Small intestine (tissue), 7 donors: Measurements from ENCODE around the gene EPS8. TPM values are rescaled to one million over a fixed set of nuclear protein-coding genes. Genes with fewer than 3 reads are reported as not detected.

Experiments used
- DNase-seq, 2 donors: peaks; one replicate each; pipeline versions ENCODE4 v3.0.0 to v3.0.0-alpha.2; 2013
- FAIRE-seq: peaks from 2 replicates; lab custom pipeline; 2012; peaks lifted over from hg19 to GRCh38; lab: Jason Lieb, UNC
- H3K27ac ChIP-seq, 3 donors: one replicate each; pipeline ENCODE4 v1.5.1; 2013; ENCODE audit warnings: low read length in 2 of 3, mild to moderate bottlenecking in 2 of 3, control low read depth in 1 of 3, inconsistent platforms in 1 of 3, low read depth in 1 of 3, moderate library complexity in 1 of 3
- H3K27me3 ChIP-seq, 3 donors: one replicate each; pipeline ENCODE4 v1.6.1; 2013; ENCODE audit warnings: low read length in 3 of 3, inconsistent platforms in 1 of 3; ENCODE audit not compliant: control insufficient read depth in 3 of 3, insufficient read depth in 3 of 3
- H3K36me3 ChIP-seq, 3 donors: one replicate each; pipeline ENCODE4 v1.6.1; 2013; ENCODE audit warnings: low read length in 3 of 3, inconsistent platforms in 1 of 3, low read depth in 1 of 3, mild to moderate bottlenecking in 1 of 3, moderate library complexity in 1 of 3; ENCODE audit not compliant: control insufficient read depth in 3 of 3, insufficient read depth in 2 of 3
- H3K4me1 ChIP-seq, 3 donors: one replicate each; pipeline ENCODE4 v1.6.1; 2013; ENCODE audit warnings: low read length in 2 of 3, inconsistent platforms in 1 of 3, low read depth in 1 of 3, mild to moderate bottlenecking in 1 of 3, moderate library complexity in 1 of 3; ENCODE audit not compliant: control insufficient read depth in 3 of 3, insufficient read depth in 2 of 3
- H3K4me3 ChIP-seq, 3 donors: one replicate each; pipeline ENCODE4 v1.5.1; 2013; ENCODE audit warnings: low read length in 3 of 3, control low read depth in 1 of 3, inconsistent platforms in 1 of 3, low read depth in 1 of 3, mild to moderate bottlenecking in 1 of 3, moderate library complexity in 1 of 3
- H3K9me3 ChIP-seq, 2 donors: one replicate each; pipeline ENCODE4 v1.6.1; 2013; ENCODE audit warnings: low read depth in 1 of 2, low read length in 1 of 2; ENCODE audit not compliant: control insufficient read depth in 2 of 2, insufficient read depth in 1 of 2
- WGBS, 3 donors: extraction: QIAGEN DNeasy Blood & Tissue Kit; methylation state at CpG; one replicate each; pipeline ENCODE4 v1.1.7; 2013; 5-methylcytosine and 5-hydroxymethylcytosine counted together
- polyA plus RNA-seq, 4 donors: library from polyadenylated mRNA; stranded (reverse) in 3 of 4; unstranded in 1 of 4; fragments of 200-250 nt in 3 of 4; fragments of 120-200 nt in 1 of 4; gene quantifications; one replicate each; pipeline versions ENCODE4 v1.2.1 to v1.2.3, GENCODE V29; 2013
- donor health status: healthy with polysubstance abuse.
- donor health status: control.
- donor health status: control.
- donor health status: Bipolar disorder and iron deficiency.
- donor health status: healthy.

Gene EPS8
- polyA plus RNA-seq, 4 donors, result 38.0 to 103 (median 55.8) TPM

- H3K9me3 ChIP-seq, result no peaks in the 10 kb centered on the region
- FAIRE-seq (peak; percentile 39), DNase-seq (no peak)
- peaks cover 0 to 11% (median 7%) of the 10 kb centered on the region in 3 donors for H3K36me3 ChIP-seq
- no peak overlapping the region for H3K27ac ChIP-seq
- no peaks in the 10 kb centered on the region for H3K4me1 ChIP-seq
- no peak overlapping the region for H3K4me3 ChIP-seq
- WGBS, 3 donors, result 0% methylated on average over 1 of the region's 1 CpG
- H3K27me3 ChIP-seq, result no peaks in the 10 kb centered on the region
Observed at GRCh38 chr12:15646581-15646980, 142.6 kb downstream of the EPS8 start.

- Histone ChIP-seq H3K4me1 (no peaks in the 10 kb centered on the region), H3K27ac (no peak overlapping the region), H3K4me3 (no peak overlapping the region), H3K27me3 (no peaks in the 10 kb centered on the region), H3K9me3 (no peaks in the 10 kb centered on the region), H3K36me3 (peaks cover 0 to 11% (median 8%) of the 10 kb centered on the region in 3 donors)
- no peak for DNase-seq
- no peak for FAIRE-seq
Observed at GRCh38 chr12:15644700-15645099, 144.5 kb downstream of the EPS8 start.

- 74 to 80% (median 75%) methylated on average over 3 of the region's 3 CpGs for WGBS, 3 donors
- Histone ChIP-seq H3K4me1 (no peaks in the 10 kb centered on the region), H3K27ac (no peak overlapping the region), H3K36me3 (peaks cover 0 to 11% (median 6%) of the 10 kb centered on the region in 3 donors), H3K9me3 (no peaks in the 10 kb centered on the region), H3K27me3 (no peaks in the 10 kb centered on the region), H3K4me3 (no peak overlapping the region)
- DNase-seq, result no peak
- no peak for FAIRE-seq
Observed at GRCh38 chr12:15638231-15638630, 151.0 kb downstream of the EPS8 start.

GRCh38 chr12:15636060-15636890, 152.9 kb downstream of the EPS8 start:
- WGBS, 3 donors, result 69 to 80% (median 76%) methylated on average over 1 of the region's 1 CpG
- FAIRE-seq, result no peak

GRCh38 chr12:15634010-15634683, 155.0 kb downstream of the EPS8 start:
- DNase-seq (no peak), FAIRE-seq (no peak)
- H3K27me3 ChIP-seq, result no peaks in the 10 kb centered on the region
- H3K9me3 ChIP-seq, result no peaks in the 10 kb centered on the region
- no peak overlapping the region for H3K27ac ChIP-seq
- 84 to 89% (median 86%) methylated on average over 4 of the region's 4 CpGs for WGBS, 3 donors
- no peak overlapping the region for H3K4me3 ChIP-seq
- H3K4me1 ChIP-seq, result peaks cover 0 to 7% (median 0%) of the 10 kb centered on the region in 3 donors
- peaks cover 0 to 14% (median 7%) of the 10 kb centered on the region in 3 donors for H3K36me3 ChIP-seq

More at GRCh38 chr12:15636060-15636890, 152.9 kb downstream of the EPS8 start:
- DNase-seq, result no peak
- Histone ChIP-seq H3K9me3 (no peaks in the 10 kb centered on the region), H3K4me1 (no peaks in the 10 kb centered on the region), H3K4me3 (no peak overlapping the region), H3K27me3 (no peaks in the 10 kb centered on the region), H3K27ac (no peak overlapping the region), H3K36me3 (peaks cover 0 to 16% (median 6%) of the 10 kb centered on the region in 3 donors)

- H3K27me3 ChIP-seq, result no peaks in the 10 kb centered on the region
- no peak for DNase-seq
- no peaks in the 10 kb centered on the region for H3K9me3 ChIP-seq
- H3K36me3 ChIP-seq, result peaks cover 0 to 14% (median 7%) of the 10 kb centered on the region in 3 donors
- no peak overlapping the region for H3K4me3 ChIP-seq
- H3K27ac ChIP-seq, result no peak overlapping the region
- WGBS, 3 donors, result 84 to 90% (median 87%) methylated on average over 1 of the region's 1 CpG
- H3K4me1 ChIP-seq, result peaks cover 0 to 12% (median 0%) of the 10 kb centered on the region in 3 donors
- no peak for FAIRE-seq
Observed at GRCh38 chr12:15633201-15633600, 156.0 kb downstream of the EPS8 start.

- Histone ChIP-seq H3K27me3 (no peaks in the 10 kb centered on the region), H3K4me1 (peaks cover 0 to 13% (median 0%) of the 10 kb centered on the region in 3 donors), H3K9me3 (no peaks in the 10 kb centered on the region), H3K36me3 (peaks cover 0 to 14% (median 7%) of the 10 kb centered on the region in 3 donors), H3K27ac (peak overlapping the region in 1 of 3 donors; percentile 16), H3K4me3 (no peak overlapping the region)
- FAIRE-seq (no peak), DNase-seq (no peak)
- 93 to 97% (median 94%) methylated on average over 4 of the region's 4 CpGs for WGBS, 3 donors
Observed at GRCh38 chr12:15632708-15633107, 156.5 kb downstream of the EPS8 start.

- Histone ChIP-seq H3K36me3 (peaks cover 0 to 12% (median 9%) of the 10 kb centered on the region in 3 donors), H3K4me3 (no peak overlapping the region), H3K9me3 (no peaks in the 10 kb centered on the region), H3K4me1 (peaks cover 0 to 13% (median 0%) of the 10 kb centered on the region in 3 donors), H3K27ac (peak overlapping the region in 1 of 3 donors; percentile 4), H3K27me3 (no peaks in the 10 kb centered on the region)
- 58 to 66% (median 59%) methylated on average over 6 of the region's 6 CpGs for WGBS, 3 donors
- FAIRE-seq (no peak), DNase-seq (peak; percentile 16 to 33)
Observed at GRCh38 chr12:15631007-15631715, 158.0 kb downstream of the EPS8 start.
